Ascending aorta (tissue), 2 donors: Measurements from ENCODE around the gene MAP1LC3B. TPM values are rescaled to one million over a fixed set of nuclear protein-coding genes. Genes with fewer than 3 reads are reported as not detected.
A peak's percentile ranks its signal among the peaks of the same experiment; 100 is the strongest.
"Not testable (repeated sequence)": the region's sequence is repeated elsewhere in the genome, so short reads cannot be mapped to it uniquely, and the experiment has no call there.

ENCODE experiments used
- DNase-seq, 2 donors: peaks; one replicate each; pipeline ENCODE4 v3.0.0-alpha.2; 2019; ENCODE audit warnings: low spot score in 2 of 2
- H3K27ac ChIP-seq, 2 donors: fragments of 200-600 bp; sonication (generic); one replicate each; pipeline ENCODE4 v1.5.1; 2016 to 2017; ENCODE audit warnings: mild to moderate bottlenecking in 1 of 2
- H3K27me3 ChIP-seq: fragments of 200-600 bp; sonication (generic); one replicate; pipeline ENCODE4 v1.5.1; 2017
- H3K36me3 ChIP-seq, 2 donors: fragments of 200-600 bp; sonication (generic); one replicate each; pipeline ENCODE4 v1.5.1; 2016
- H3K4me1 ChIP-seq, 2 donors: fragments of 200-600 bp; sonication (generic); one replicate each; pipeline ENCODE4 v1.5.1; 2016 to 2017; ENCODE audit warnings: mild to moderate bottlenecking in 1 of 2
- H3K4me3 ChIP-seq, 2 donors: fragments of 200-600 bp; sonication (generic); one replicate each; pipeline ENCODE4 v1.5.1; 2016 to 2017; ENCODE audit warnings: mild to moderate bottlenecking in 1 of 2
- H3K9me3 ChIP-seq, 2 donors: fragments of 200-600 bp; sonication (generic); one replicate each; pipeline ENCODE4 v1.5.1; 2016
- intact Hi-C: fragments of 100-400 bp; cut with DNase I; formaldehyde crosslinking; loops from one replicate; pipeline ENCODE4 v1.15.1; 2023
- total RNA-seq: library from RNA; depleted of rRNA; stranded (reverse); fragments of >200 nt; gene quantifications from one replicate; pipeline ENCODE4 v1.1.0, GENCODE V29; 2016
- TF ChIP-seq, protein P1 (sequence below), 3 experiments: fragments of 200-600 bp in 2 of 3; fragments of 450-650 bp in 1 of 3; sonication (generic) in 2 of 3; IDR thresholded peaks; one replicate each; pipeline ENCODE4 v1.5.1; 2016 to 2019; ENCODE audit warnings: antibody characterized with exemption in 3 of 3, mild to moderate bottlenecking in 1 of 3, moderate library complexity in 1 of 3

The MAP1LC3B gene
- total RNA-seq, 1 donor from 2014 or later = 37.0 TPM

- Histone ChIP-seq H3K4me1 (peaks cover 12 to 37% of the 10 kb centered on the region in 2 donors), H3K27me3 (no peaks in the 10 kb centered on the region), H3K9me3 (no peaks in the 10 kb centered on the region), H3K27ac (peak overlapping the region; percentile 65 to 91), H3K4me3 (peak overlapping the region; percentile 69 to 87), H3K36me3 (no peaks in the 10 kb centered on the region)
- TF ChIP-seq, protein P1, sequence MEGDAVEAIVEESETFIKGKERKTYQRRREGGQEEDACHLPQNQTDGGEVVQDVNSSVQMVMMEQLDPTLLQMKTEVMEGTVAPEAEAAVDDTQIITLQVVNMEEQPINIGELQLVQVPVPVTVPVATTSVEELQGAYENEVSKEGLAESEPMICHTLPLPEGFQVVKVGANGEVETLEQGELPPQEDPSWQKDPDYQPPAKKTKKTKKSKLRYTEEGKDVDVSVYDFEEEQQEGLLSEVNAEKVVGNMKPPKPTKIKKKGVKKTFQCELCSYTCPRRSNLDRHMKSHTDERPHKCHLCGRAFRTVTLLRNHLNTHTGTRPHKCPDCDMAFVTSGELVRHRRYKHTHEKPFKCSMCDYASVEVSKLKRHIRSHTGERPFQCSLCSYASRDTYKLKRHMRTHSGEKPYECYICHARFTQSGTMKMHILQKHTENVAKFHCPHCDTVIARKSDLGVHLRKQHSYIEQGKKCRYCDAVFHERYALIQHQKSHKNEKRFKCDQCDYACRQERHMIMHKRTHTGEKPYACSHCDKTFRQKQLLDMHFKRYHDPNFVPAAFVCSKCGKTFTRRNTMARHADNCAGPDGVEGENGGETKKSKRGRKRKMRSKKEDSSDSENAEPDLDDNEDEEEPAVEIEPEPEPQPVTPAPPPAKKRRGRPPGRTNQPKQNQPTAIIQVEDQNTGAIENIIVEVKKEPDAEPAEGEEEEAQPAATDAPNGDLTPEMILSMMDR (IDR thresholded peaks at IDR 0.05) = no peak
- intact Hi-C loops = loop anchor here (5.0 to 10.0 kb wide), 2 partner anchors 176 to 313 kb away; no protein-coding TSS in a partner anchor
- DNase-seq = no peak
Observed at GRCh38 chr16:87380403-87380802, 11.7 kb upstream of the MAP1LC3B start.

DNA sequence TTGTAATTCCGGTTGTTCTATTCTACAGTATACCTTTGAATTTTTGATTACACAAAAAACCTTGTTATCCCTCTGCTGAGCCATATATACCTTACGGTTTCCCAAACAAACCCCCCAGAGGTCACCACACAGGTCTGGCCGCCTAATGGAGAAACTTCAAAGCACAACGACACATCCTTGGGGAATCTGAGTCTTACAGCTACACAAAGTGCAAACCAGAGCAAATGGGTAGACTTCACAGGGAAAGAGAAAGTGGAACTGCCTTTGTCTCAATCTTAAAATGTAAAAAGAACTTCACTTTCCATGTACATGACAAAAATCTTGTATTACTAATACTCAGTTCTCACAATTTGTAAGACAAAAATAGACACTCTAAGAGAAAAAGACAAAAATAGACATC is 11.3 kb upstream of the MAP1LC3B start:
- TF ChIP-seq, protein P1 (IDR thresholded peaks at IDR 0.05) = no peak
- peaks cover 12 to 32% of the 10 kb centered on the region in 2 donors for H3K4me1 ChIP-seq
- H3K9me3 ChIP-seq = no peaks in the 10 kb centered on the region
- DNase-seq = no peak
- intact Hi-C loops = loop anchor here (5.0 to 10.0 kb wide), 2 partner anchors 176 to 314 kb away; no protein-coding TSS in a partner anchor
- peak overlapping the region; percentile 65 to 91 for H3K27ac ChIP-seq
- H3K36me3 ChIP-seq = no peaks in the 10 kb centered on the region
- H3K4me3 ChIP-seq = peak overlapping the region; percentile 69 to 87
- H3K27me3 ChIP-seq = no peaks in the 10 kb centered on the region

GRCh38 chr16:87382023-87382785 is 9.9 kb upstream of the MAP1LC3B start:
- H3K9me3 ChIP-seq = no peaks in the 10 kb centered on the region
- H3K27me3 ChIP-seq = no peaks in the 10 kb centered on the region
- DNase-seq = no peak
- TF ChIP-seq, protein P1 (IDR thresholded peaks at IDR 0.05) = no peak
- H3K27ac ChIP-seq = peak overlapping the region; percentile 91 to 93
- peaks cover 12 to 32% of the 10 kb centered on the region in 2 donors for H3K4me1 ChIP-seq
- H3K36me3 ChIP-seq = no peaks in the 10 kb centered on the region
- H3K4me3 ChIP-seq = peak overlapping the region; percentile 69 to 87
- intact Hi-C loops = loop anchor here (2.0 to 10.0 kb wide), 3 partner anchors 177 to 827 kb away; partner anchors contain the start of gene MTHFSD

- H3K4me3 ChIP-seq = peak within 1 kb of the TSS; percentile 69 to 87
- peak within 1 kb of the TSS; percentile 91 to 93 for H3K27ac ChIP-seq
- H3K9me3 ChIP-seq = no peaks in the 10 kb centered on the region
- no peaks in the 10 kb centered on the region for H3K36me3 ChIP-seq
- H3K4me1 ChIP-seq = peaks cover 16 to 41% of the 10 kb centered on the region in 2 donors
- H3K27me3 ChIP-seq = no peaks in the 10 kb centered on the region
- intact Hi-C loops = loop anchor here (1.0 to 10.0 kb wide), 4 partner anchors 66 to 829 kb away; partner anchors contain the start of genes C16orf95 and MTHFSD
- TF ChIP-seq, protein P1 (IDR thresholded peaks at IDR 0.05) = no peak
- DNase-seq = peak in 1 of 2 donors; percentile 90
Observed at GRCh38 chr16:87383505-87384161, 8.5 kb upstream of the MAP1LC3B start, which contains the start of gene FBXO31. Gene FBXO31, minus strand, starts transcription at chr16:87383776. Its CDS starts 32 bp downstream, at chr16:87383744.

DNA sequence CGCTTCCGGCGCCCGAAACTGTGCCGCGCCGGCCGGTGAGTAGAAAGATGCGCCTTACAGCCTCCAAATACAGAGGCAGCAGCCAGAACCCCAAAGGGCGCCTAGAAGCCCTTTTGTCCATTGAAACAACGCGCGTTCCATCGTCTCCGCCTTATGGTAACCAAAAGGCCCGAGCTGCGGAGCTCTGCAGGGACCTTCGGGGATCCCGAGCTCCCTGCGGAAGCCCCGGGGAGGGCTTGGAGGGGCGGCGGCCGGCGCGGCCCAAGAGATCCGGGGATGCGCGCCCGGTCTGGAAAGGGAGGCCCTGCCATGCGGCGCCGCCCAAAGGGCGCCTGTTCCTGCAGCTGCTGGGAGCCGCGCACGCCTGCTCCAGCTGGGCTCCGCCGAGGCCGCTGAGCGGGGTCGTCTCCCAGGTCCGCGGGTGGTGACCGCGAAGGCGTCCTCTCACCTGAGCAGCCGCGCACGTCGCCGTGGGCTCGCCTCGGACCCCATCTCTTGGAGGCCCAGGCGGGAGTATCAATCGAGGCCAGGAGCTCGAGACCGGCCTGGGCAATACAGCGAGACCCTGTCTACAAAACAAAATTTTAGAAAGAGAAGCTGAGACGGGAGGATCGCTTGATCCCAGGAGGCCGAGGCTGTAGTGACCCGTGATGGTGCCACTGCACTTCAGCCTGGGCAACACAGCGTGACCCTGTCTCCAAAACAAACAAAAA is 7.8 kb upstream of the MAP1LC3B start:
- peak in 1 of 2 donors; percentile 79 for DNase-seq
- Histone ChIP-seq H3K9me3 (no peaks in the 10 kb centered on the region), H3K4me3 (peak overlapping the region; percentile 69 to 87), H3K27ac (peak overlapping the region; percentile 91 to 93), H3K27me3 (no peaks in the 10 kb centered on the region), H3K36me3 (no peaks in the 10 kb centered on the region), H3K4me1 (peaks cover 16 to 41% of the 10 kb centered on the region in 2 donors)
- TF ChIP-seq, protein P1 (IDR thresholded peaks at IDR 0.05) = peak in 1 of 3 experiments; percentile 5
- intact Hi-C loops = loop anchor here (5.0 to 10.0 kb wide), 2 partner anchors 180 to 317 kb away; no protein-coding TSS in a partner anchor

DNA sequence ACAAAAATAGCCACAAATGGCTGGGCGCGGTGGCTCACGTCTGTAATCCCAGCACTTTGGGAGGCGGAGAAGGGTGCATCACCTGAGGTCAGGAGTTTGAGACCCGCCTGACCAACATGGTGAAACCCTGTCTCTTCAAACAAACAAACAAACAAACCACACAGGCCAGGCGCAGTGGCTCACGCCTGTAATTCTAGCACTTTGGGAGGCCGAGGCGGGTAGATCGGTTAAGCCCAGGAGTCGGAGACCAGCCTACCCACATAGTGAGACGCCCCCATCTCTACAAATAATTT is 7.3 kb upstream of the MAP1LC3B start:
- H3K27ac ChIP-seq = peak overlapping the region; percentile 91 to 93
- H3K4me3 ChIP-seq = peak overlapping the region; percentile 69 to 87
- peaks cover 16 to 41% of the 10 kb centered on the region in 2 donors for H3K4me1 ChIP-seq

More for the DNA sequence above, 7.3 kb upstream of the MAP1LC3B start:
- not testable (repeated sequence) for H3K27me3 ChIP-seq, H3K36me3 ChIP-seq, H3K9me3 ChIP-seq, DNase-seq
- intact Hi-C loops = loop anchor here (5.0 to 10.0 kb wide), 2 partner anchors 180 to 318 kb away; no protein-coding TSS in a partner anchor
